ENCODE results near the gene DNAI4.
"Not testable (repeated sequence)": the region's sequence is repeated elsewhere in the genome, so short reads cannot be mapped to it uniquely, and the experiment has no call there.

Gene DNAI4

GRCh38 chr1:66831529-66832239 lies 93.0 kb downstream of the DNAI4 start:
- DNase-seq (ENCODE audit: low spot score), result no peak

GRCh38 chr1:66824771-66825170 lies 99.9 kb downstream of the DNAI4 start:
- no peak for DNase-seq (ENCODE audit: low spot score)

- DNase-seq (ENCODE audit: low spot score), result no peak
These were observed 114.8 kb downstream of the DNAI4 start for GRCh38 chr1:66809736-66810326.

DNA sequence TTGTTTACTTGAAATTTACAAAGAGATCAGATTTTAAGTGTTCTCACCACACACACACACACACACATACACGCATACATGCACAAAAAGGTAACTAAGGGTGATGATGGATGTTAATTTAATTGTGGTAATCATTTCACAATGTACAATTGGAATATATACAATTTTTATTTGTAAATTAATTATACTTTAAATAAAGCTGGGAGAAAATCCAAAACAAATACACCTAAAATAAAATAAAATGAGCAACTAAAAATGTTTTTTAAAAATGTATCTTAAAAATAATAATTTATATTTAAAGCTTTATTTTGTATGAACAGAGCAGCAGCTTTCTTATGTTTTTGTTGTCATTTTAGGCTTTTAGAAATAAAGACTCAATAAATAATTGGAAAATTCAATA lies 115.4 kb downstream of the DNAI4 start:
- no peak for DNase-seq (ENCODE audit: low spot score)

- DNase-seq (ENCODE audit: low spot score), result not testable (repeated sequence)
These were observed 128.8 kb downstream of the DNAI4 start for GRCh38 chr1:66795839-66796238.

DNA sequence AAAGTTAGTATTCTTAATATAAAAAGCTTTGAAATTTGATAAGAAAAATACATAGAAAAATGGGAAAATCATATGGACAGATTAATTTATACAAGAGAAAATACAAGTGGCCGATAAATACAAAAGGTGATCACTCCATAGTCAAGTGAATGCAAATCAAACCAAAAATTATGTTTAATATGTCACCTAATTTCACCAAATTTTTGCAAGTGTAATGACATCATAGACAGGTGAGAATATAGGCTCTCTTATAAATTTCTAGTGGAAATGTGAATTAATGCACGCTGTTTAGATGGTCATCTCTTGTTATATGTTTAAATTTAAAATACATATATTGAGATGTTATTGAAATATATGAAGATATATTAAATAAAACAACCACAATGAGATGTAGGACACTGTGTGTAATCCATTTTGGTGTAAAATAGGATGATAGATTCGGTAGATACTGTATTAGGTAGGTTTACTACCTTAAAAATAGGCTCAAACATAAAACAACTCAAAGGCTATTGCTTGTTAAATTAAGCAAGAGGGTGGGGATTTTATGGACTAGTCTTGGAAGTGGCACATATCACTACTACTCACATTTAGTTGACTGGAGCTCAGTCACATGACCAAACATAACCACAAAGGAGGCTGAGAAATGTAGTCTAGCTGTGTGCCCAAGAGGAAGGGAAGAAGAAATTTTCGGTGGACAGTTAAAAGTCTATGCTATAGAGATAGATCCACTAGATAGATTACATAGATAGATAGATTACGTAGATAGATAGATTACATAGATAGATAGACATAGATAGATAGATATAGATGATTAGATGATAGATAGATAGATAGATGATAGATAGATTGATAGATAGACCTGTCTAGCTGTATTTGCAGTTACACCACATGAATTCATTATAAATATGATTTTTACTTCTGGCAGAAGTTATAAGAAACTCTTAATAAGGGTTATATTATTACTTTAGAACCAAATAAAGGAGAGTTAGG lies 132.7 kb downstream of the DNAI4 start:
- DNase-seq (ENCODE audit: low spot score), result no peak

- no peak for DNase-seq (ENCODE audit: low spot score)
These were observed 136.3 kb downstream of the DNAI4 start for GRCh38 chr1:66788231-66788939.

DNA sequence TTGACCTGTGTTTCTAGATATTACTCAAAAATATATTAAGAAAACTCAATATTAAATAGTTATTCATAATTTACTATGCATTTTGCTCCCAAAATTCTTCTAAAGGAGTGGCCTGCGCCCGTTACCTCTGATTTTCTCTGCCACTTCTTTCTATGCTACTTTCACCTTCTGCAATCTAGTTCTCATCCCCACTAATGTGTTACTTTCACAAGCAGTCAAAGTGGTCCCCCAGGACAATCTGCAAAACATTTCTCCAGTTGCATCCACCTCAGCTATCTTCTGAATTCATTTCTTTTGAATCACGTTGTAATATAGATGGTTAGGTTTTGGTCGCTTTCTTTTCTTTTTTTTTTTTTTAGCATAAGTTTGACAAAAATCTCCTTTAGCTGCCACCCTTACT lies 137.0 kb downstream of the DNAI4 start:
- no peak for DNase-seq (ENCODE audit: low spot score)

GRCh38 chr1:66785800-66786199 lies 138.9 kb downstream of the DNAI4 start:
- DNase-seq (ENCODE audit: low spot score), result not testable (repeated sequence)

DNA sequence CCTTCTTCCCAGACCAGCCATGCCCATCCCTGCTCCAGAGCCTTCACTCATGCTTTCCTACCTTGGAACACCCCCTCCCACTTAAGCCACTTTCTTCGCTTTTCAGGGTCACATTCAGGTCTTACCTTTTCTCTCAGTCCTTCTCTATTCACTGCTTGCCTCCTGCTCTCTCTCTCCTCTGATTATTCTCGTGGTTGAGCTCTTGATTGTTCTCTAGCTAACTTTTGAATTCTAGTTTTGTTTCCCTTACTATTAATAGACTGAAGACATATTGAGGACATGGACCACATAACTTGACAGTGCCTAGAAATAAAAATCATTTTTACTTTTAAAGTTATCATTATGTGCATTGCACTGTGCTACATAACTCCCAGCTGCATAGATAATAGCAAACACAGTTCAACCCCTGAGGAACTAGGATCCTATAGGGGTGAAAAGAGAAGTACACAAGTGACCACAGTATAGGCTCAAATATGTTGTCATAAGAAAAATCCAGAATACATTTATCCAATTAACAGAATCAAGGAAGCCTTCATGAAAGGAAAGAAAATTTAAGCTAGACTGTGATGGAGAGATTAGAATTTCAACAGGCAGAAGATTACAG lies 145.1 kb downstream of the DNAI4 start:
- DNase-seq (ENCODE audit: low spot score), result no peak

- DNase-seq (ENCODE audit: low spot score), result no peak
These were observed 145.7 kb downstream of the DNAI4 start for GRCh38 chr1:66778969-66779368.

DNA sequence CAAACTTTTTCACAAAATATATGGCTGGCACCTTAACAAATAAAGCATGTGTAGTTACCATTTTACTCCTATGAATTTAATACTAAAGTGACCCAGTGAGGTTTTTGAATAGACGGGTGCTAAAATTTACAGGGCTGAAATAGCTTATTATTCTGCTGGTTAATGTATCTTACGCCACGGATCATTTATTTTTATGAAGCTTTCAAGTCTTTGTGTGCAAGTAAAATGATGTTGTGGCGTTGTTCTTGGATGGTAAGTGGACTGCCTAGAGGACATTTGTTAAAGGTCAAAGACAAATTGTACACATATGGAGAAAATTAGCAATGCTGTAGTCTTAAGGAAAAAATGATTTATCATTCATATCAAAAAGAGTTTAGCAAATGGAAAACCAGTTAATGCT lies 146.4 kb downstream of the DNAI4 start:
- no peak for DNase-seq (ENCODE audit: low spot score)

GRCh38 chr1:66777831-66778230 lies 146.8 kb downstream of the DNAI4 start:
- DNase-seq (ENCODE audit: low spot score), result no peak

- DNase-seq (ENCODE audit: low spot score), result no peak
These were observed 149.0 kb downstream of the DNAI4 start for GRCh38 chr1:66775646-66776045.

DNA sequence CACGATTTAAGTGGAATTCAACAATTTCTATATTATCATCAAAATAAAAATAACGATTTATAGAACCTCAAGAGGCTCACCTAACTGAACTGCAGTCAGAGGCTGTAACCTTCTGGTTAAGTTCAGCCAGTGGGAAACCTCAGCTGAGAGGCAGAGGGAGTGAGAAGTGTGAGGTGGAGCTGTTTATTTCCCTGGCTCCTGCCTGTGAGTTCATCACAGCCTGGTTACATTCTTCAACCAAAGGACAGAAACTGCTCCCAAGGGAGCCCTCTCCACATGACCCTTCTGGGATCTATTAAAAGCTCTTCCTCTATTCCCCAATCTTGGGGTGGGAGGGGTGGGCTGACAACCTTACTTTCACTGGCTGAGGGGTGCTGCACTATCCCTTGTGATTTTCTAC lies 150.2 kb downstream of the DNAI4 start:
- DNase-seq (ENCODE audit: low spot score), result no peak

GRCh38 chr1:66773227-66773626 lies 151.4 kb downstream of the DNAI4 start:
- DNase-seq (ENCODE audit: low spot score), result no peak

DNA sequence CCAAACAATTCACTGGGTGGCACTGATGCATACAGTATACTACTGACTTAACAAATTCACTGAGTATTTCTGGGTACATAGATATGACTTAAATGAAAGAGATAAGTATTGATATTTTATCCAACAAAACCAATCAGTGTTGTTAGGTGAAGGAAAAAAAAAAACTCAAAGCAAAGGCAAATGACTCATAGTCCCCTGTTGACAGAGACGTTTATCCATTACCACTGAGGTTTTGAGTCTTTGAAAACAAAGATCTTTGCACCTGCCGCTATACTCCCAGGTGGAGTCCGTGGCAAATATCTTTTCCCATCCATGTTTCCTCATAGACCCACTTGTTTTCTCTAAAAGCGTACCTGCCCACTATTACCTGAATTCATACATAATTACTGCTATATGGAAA lies 154.0 kb downstream of the DNAI4 start:
- DNase-seq (ENCODE audit: low spot score), result no peak

DNA sequence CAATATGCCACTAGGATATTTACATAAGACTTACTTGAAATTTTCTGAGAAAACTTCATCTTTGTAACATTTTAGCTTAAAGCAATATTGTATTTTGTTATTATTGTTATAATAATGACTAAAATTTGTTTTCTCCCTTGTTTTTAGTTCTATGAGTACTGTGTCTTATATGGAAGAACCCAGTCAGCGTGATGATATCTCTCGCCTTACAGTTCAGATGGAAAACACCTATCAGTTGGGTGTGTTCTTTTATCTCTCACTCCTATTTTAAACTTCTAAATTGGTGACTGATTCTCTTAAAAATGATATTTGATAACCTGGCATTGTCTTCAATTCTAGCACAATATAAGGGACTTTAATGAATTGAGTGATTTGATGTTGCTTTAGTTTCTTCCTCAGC lies 154.4 kb downstream of the DNAI4 start:
- DNase-seq (ENCODE audit: low spot score), result no peak

DNA sequence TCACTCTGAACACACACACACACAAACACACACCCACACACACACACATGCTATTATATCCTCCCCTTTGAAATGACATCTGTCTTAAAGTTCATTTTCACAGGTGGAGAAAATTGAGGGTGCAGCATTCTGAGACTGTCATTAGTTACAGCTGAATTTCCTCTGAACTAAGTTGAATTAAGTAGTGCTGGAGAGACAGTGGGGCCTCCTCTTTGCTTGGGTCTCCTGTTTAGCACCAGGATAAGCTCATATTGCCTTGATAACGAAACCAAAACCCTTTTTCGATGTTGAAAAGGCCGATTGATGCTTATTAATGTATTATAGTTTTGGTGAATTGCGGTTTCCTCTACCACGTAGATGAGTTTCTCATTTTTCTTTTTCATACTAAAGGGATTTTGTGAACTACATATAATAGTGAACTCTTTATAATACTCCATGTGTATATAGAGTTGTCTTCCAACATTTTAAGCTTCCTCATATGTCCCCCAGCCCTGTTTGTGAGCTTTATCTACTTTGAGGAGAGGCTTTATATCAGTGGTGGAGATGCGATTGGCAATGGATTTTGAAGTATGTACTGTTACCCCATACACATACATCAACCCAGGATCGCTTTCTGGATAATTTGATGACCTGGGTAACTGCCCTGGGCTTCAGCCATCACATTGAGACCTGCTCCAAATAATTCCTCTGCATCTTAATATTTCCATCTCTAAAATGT lies 155.0 kb downstream of the DNAI4 start:
- DNase-seq (ENCODE audit: low spot score), result no peak

- no peak for DNase-seq (ENCODE audit: low spot score)
These were observed 155.7 kb downstream of the DNAI4 start for GRCh38 chr1:66768965-66769364.

GRCh38 chr1:66767626-66768025 lies 157.0 kb downstream of the DNAI4 start:
- DNase-seq (ENCODE audit: low spot score), result no peak

Measured in HuH-7 (cell line).